HG03460 (cell line): ENCODE results near the gene RHBDL3.
"Not testable (repeated sequence)": the region's sequence is repeated elsewhere in the genome, so short reads cannot be mapped to it uniquely, and the experiment has no call there.

Experiments
- ATAC-seq: cut with Tn5 transposase; IDR thresholded peaks from one replicate; pipeline ENCODE4 v1.9.1; 2021; ENCODE audit not compliant: unreplicated experiment

Gene RHBDL3

DNA sequence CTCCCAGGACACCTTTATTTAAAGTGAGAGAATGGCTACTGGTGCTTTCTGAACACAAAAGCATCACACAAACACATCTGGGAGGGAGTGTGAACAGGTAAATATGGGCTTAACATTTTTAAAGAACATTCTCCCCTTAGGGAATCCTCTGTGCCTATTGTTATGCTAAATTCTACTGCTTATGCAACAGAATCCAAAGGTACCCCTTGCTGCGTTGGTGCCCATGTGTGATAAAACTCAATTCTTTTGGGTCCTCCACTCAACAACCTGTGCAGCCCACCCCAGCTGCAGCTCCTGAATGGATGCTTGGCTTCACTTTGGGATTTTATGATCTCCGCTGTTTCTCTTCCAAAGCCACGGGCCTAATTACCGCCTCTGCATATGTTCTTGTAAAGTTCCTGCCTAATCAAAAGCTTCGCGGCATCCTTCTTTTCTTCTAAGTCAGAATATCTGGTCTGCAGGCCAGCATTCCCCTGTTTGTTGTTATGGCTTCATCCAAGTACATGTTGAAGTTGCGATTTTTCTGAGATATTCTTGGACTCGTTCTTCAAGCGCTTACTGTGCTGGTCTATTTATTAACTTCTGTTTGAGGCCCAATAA is 23.9 kb downstream of the RHBDL3 start:
- no peak for ATAC-seq

DNA sequence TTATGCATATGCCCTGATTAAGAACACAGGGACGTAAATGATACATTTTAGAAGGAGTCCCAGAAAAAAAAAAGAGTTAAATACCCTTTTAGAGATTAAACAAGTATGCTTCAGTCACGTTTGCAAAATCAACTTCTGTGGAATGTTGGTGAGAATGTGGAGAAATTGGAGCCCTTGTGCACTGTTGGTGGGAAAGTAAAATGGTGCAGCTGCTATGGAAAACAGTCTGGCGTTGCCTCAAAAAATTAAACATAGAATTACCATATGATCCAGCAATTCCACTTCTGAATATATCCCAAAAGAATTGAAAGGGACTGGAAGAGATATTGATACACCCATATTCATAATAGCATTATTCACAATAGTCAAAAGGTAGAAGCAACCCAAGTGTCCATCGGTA is 26.5 kb downstream of the RHBDL3 start:
- ATAC-seq, result no peak

- ATAC-seq, result no peak
These were observed 31.8 kb downstream of the RHBDL3 start for GRCh38 chr17:32297424-32297823.

DNA sequence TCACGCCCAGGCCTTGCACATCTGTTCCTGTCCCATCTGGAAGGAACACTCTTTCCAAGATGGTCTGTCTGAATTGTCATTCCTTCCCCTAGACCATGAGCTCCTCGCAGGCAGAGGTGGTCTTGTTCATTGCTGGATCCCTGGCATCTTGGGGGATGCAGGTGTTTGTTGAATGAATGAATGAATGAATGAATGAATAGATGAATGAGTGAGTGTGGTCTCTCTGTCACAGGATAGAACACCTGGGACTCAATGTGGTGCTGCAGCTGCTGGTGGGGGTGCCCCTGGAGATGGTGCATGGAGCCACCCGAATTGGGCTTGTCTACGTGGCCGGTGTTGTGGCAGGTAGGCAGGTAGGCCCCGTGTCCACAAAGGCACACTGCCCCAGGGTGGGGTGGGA is 32.2 kb downstream of the RHBDL3 start:
- ATAC-seq, result no peak

- no peak for ATAC-seq
These were observed 32.7 kb downstream of the RHBDL3 start for GRCh38 chr17:32298298-32298697.

DNA sequence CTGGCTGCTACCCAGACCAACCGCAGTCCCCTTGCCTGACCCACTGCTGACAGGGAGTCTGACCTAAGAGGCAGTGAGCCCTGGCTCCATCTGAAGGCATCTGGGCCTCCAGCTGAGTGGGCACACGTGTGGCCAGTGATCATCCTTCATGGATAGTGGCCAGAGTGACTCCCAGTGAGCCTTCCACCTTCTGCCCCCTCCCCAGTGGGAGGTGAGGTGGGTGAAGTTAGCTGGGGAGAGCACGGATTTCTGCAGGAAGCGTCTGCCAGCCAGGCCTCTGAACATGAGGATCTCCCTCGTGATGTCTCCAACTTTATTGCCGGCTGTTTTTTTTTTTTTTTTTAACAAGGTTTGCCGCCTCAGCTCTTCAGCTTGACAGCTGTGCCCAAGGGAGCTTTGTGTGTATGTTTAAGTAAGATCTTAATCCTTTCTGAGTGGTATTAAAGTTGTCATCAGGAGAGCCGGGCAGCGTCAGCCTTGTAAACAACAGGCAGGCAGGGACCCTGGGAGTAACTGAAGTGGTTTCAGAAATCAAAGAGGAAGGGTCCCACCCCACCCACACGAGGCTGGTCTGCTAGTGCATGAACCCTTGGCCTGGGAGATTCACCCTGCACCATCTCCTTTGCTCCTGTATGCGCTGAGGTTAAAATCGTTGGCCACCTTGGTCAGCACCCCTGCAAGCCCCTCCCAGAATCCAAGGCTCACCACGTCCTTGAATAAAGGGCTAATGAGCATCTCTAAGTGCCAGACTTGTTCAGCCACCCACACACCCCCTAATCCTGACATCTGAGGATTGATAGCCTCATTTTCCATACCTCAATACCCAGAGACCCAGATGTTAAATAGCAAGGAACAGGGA is 33.3 kb downstream of the RHBDL3 start:
- no peak for ATAC-seq

DNA sequence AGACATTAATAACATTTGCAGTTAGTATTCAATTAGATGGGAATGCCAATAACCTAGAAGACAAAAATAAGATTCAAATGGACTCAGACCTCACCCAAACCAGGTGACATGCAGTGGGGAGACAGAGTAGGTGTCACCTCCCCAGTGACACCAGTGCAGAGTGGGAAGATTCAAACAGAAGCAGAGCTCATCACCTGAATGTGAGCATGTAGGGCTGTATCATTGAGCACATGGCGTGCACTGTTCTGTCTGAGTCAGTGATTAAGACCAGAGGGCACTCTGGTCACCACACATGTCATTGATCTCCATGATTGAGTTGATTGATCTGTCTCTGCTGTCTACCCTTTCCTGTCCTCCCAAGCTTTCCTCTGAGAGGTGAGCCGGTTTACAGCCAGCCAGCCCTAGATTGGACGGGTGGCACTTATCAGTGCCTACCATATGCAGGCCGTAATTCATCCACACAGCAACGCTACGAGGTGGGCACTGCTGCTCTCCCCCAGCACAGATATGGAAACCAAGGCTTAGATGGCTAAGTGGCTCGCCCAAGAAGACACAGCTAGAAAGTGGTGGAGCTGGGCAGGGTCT is 34.0 kb downstream of the RHBDL3 start:
- no peak for ATAC-seq

GRCh38 chr17:32302037-32302436 is 36.4 kb downstream of the RHBDL3 start:
- ATAC-seq, result no peak

DNA sequence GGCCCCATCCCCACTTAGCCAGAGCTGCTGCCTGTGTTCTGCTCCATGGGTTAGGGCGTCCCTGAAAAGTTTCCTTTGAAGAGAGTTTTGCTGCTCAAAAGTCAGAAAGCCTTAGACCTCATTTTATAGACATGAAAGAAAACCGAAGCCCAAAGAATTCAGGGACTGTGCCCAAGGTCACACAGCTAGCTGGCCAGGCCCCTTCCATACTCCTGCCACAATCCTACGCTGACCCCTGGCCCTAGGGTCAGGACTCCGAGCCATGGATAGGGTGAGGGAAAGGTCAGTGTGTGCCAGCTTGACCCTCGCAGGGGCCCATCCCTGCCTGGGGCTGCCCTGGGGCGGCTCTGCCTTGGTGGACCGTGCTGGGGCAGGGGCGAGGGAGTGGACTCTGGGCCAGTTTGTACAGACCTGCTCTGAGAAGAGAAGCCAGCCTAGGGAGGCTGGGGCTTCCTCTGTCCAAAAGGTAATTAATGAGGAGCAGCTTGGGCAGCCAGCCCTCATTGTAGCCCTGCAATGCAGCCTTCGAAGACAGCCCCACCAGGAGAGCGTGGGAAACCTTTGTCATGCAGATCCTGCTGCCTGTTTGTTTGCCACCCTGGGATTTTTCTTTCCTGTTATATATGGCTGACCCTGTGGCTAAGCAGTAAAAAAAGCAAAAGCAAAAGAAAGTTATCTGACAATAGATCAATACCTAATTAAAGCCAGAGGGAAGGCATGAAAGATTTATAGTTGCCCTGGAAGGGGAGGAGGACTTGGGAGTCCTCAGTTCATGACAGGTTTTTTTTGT is 37.4 kb downstream of the RHBDL3 start:
- ATAC-seq, result no peak

- no peak for ATAC-seq
These were observed 38.2 kb downstream of the RHBDL3 start for GRCh38 chr17:32303781-32304288.

DNA sequence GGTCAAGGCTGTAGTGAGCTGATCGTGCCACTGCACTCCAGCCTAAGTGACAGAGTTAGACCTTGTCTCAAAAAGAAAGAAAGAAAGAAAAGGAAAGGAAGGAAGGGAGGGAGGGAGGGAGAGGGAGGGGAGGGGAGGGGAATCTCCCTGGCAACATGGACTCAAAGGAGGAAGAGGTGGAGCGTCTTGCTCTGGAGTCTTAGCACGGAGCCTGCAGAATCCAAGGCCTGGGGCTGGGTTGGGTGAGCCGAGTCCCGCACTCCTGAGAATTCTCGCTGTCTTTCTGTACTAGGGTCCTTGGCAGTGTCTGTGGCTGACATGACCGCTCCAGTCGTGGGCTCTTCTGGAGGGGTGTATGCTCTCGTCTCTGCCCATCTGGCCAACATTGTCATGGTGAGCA is 39.4 kb downstream of the RHBDL3 start:
- no peak for ATAC-seq

GRCh38 chr17:32307658-32308057 is 42.0 kb downstream of the RHBDL3 start:
- no peak for ATAC-seq

DNA sequence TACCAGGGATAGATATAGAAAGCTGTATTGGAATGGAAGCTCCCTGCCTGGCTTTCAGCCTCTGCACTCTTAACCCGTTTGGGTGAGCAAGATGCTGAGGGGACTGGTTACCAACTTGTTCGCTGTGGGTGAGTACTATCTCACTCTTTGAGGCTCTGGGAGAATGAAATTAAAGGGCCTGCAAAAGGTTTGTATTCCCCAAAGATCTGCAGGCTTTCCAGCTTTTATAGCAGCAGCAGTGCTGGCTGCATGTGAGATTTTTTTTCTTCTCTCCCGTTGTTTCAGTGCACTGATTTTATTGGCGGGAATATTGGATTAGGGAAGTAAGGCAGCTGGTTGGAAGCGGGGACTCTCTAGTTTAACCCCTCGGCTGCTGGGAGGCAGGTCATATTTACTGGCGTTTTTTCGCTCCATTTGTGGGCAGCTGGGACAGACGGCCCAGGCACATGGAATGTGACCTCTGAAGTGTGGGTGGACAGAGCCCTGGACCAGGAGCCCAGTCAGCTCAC is 45.5 kb downstream of the RHBDL3 start:
- no peak for ATAC-seq

- ATAC-seq, result no peak
These were observed 49.0 kb downstream of the RHBDL3 start for GRCh38 chr17:32314636-32315035.

DNA sequence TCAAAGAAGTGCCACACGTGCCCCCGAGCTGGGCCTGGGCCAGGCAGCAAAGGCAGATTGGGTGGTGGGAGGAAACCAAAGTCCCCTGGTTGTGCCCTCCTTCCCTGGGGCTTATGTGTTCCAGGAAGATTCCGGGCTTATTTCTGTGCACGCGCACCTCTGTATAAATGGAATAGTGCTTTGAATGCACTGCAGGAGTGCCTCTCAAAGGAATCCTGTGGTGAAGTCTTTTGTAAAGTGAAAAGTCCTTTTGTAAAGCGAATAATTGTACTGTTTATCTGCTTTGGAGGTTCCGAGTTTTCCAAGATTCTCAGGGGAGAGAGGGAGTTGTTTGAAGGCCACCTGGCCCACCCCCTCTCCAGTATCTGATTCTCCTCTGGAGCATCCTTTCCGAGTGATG is 49.5 kb downstream of the RHBDL3 start:
- no peak for ATAC-seq

DNA sequence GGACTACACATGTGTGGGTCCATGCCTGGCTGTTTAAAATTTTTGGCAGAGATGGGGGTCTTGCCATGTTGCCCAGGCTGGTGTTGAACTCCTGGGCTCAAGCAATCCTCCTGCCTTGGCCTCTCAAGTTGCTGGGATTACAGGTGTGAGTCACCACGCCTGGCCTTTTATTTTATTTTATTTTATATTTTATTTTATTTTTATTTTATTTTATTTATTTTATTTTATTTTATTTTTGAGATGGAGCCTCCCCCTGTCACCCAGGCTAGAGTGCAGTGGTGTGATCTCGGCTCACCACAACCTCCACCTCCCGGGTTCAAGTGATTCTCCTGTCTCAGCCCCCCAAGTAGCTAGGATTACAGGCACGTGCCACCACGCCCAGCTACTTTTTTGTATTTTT is 51.0 kb downstream of the RHBDL3 start:
- not testable (repeated sequence) for ATAC-seq

GRCh38 chr17:32317353-32317752 is 51.7 kb downstream of the RHBDL3 start:
- ATAC-seq, result no peak

DNA sequence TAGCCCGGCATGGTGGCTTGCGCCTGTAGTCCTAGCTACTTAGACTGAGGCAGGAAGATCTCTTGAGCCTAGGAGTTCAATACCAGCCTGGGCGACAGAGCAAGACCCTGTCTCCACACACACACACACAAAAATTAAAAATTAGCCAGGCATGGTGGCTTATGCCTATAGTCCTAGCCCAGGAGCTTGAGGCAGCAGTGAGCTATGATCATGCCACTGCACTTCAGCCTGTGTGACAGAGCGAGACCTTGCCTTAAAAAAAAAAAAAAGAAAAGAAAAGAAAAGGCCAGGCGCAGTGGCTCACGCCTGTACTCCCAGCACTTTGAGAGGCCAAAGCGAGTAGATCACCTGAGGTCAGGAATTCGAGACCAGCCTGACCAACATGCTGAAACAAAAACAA is 52.4 kb downstream of the RHBDL3 start:
- ATAC-seq, result no peak

GRCh38 chr17:32319548-32319905 is 53.9 kb downstream of the RHBDL3 start:
- no peak for ATAC-seq

GRCh38 chr17:32320080-32320479 is 54.4 kb downstream of the RHBDL3 start:
- not testable (repeated sequence) for ATAC-seq

DNA sequence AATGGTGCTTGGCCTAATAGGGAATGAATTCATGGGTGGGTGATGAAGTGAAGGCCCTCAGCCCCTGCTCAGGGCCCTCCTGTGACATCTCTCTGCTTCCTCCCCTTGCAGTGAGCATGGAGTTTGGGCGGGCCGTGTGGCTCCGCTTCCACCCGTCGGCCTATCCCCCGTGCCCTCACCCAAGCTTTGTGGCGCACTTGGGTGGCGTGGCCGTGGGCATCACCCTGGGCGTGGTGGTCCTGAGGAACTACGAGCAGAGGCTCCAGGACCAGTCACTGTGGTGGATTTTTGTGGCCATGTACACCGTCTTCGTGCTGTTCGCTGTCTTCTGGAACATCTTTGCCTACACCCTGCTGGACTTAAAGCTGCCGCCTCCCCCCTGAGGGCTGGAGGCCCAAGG is 55.2 kb downstream of the RHBDL3 start:
- ATAC-seq, result no peak
